RCC 7860 (cell line): ENCODE results near the gene LTO1.
A peak's percentile ranks its signal among the peaks of the same experiment; 100 is the strongest.

ENCODE experiments used
- DNase-seq: peaks from one replicate; pipeline ENCODE4 v3.0.0-alpha.2; 2015; ENCODE audit warnings: low spot score
- FAIRE-seq: peaks from 2 replicates; lab custom pipeline; 2012; peaks lifted over from hg19 to GRCh38; lab: Jason Lieb, UNC

LTO1 gene

DNA sequence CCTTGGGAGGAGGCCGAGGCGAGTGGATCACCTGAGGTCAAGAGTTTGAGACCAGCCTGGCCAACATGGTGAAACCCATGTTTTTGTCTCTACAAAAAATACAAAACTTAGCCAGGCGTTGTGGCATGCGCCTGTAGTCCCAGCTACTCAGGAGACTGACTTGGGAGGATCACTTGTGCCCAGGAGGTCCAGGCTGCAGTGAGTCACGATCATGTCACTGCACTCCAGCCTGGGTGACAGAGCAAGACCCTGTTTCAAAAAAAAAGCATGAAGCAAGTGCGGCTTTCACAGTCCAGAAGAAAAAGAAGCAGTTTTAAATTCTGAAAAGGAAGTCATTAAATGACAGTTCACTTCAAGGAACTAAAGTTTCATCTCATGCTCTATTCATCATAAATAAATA is 7.1 kb upstream of the LTO1 start:
- peak; percentile 68 for DNase-seq
- peak; percentile 74 for FAIRE-seq

GRCh38 chr11:69680688-69681087 is 5.5 kb upstream of the LTO1 start:
- no peak for FAIRE-seq
- DNase-seq: no peak

GRCh38 chr11:69677749-69678148 is 2.6 kb upstream of the LTO1 start:
- no peak for FAIRE-seq
- DNase-seq: no peak

DNA sequence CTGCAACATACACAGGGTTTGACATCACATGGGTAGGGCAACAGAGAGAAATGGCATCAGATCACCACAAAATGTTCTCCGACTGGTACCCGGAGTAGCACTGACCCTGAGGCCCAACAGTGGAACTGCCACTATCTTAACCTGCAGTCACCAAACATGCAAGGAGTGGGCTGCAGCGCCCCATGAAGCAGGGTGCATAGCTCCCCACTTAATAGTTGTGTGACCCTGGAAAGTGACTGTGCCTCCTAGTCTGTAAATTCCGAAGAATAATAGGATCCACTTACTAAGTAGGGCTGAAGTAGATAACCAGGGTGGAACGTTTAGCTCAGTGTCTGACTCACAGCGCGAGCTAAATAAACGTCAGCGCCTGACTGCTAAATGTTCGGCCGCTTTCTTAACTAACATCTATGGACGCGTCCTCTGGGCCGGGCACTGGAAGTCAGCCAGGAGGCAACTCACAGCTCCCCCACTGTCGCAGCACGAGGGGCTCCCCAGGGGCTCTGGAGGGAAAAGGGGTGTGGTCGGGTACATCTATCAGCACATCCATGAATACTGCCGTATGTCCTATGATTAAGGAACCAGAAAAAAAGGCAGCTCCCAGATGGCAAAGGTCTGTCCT is 777 bp downstream of the LTO1 start:
- DNase-seq (peak; percentile 15), FAIRE-seq (no peak)

DNA sequence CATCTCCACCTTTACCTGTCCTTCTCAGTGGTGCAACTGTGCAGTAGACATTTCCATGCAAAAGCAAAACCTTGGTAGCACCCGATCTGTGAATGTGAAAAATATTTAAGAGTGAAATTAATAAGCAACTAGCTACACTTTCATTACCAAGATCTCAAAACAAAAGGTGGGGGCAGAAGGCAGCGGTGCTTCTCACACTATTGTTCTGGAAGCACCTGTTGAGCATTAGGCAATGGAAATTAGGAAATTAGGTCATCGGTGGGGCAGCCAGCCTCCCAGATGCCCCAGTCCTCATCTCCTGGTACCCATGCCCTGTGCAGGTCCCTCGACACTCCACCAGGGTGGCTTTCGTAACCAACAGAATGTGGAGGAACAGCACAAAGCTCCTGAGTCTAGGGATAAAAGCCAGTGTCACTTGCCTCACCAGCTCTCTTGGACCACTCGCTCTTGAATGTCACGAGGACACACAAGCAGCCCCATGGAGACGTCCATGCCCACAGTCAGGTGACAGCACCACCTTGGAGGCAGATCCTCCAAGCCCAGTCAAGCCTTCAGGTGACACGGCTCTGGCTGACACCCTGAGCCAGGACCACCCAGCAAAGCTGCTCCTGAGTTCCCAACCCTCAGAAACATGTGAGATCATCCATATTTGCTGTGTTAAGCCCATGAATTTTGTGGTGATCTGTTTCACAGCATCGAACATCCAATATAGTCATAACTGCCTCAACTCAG is 3.3 kb downstream of the LTO1 start:
- FAIRE-seq: no peak

DNA sequence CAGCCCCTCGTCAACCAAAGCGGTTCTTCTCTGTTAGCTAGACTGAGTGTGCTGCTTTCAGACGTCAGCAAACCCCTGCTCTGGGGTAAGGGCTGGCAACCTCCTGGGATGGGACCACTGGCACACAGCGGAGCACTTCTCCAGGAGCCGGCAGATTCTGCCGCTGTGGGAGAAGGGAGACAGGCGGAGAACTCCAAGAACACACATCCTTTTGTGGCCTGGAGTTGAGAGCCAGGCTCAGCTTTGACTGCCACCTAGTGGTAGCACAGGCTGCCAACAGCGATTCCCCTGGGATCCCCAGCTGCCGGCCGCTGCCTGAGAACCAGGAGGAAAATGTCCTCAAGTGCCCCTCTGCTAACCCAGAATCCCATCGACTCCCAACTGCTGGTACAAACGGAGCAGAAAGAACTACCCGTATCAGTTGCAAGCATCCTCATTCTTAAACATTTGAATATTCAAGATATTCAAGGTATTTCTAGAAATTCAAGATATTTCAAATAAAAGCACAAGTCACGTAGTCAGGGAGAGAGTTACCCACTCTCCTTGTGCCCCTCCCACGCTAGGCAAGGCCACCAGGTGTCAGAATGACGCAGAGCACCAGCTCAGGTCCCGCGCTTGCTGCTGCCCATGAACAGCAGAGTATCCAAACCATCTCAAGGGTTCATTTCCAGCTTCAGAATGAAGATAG is 4.9 kb downstream of the LTO1 start:
- DNase-seq (peak; percentile 53), FAIRE-seq (no peak)

More for the DNA sequence above, 3.3 kb downstream of the LTO1 start:
- no peak for DNase-seq

DNA sequence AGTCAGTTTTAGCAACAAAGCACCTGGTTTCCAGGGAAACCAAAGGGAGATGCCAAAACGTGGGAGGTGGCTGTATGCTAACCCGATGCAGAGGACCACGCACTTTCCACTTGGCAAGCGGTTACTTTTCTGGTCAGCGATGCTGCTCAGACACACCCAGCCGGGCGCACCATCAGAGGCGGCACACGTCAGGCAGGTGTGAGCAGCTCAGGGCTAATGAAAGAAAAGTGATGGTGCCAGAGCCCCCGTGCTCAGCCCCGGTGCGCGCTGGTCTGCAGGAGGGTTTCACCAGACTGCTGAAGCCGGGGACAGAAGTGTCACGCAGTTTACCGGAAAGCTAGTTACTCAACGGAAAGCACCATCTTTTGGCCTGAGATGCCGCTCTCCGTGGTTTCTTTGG is 5.7 kb downstream of the LTO1 start:
- DNase-seq (no peak), FAIRE-seq (no peak)

- DNase-seq (no peak), FAIRE-seq (no peak)
Observed at GRCh38 chr11:69667619-69668604, 7.2 kb downstream of the LTO1 start.

GRCh38 chr11:69666752-69667536 is 8.2 kb downstream of the LTO1 start:
- FAIRE-seq (no peak), DNase-seq (no peak)

DNA sequence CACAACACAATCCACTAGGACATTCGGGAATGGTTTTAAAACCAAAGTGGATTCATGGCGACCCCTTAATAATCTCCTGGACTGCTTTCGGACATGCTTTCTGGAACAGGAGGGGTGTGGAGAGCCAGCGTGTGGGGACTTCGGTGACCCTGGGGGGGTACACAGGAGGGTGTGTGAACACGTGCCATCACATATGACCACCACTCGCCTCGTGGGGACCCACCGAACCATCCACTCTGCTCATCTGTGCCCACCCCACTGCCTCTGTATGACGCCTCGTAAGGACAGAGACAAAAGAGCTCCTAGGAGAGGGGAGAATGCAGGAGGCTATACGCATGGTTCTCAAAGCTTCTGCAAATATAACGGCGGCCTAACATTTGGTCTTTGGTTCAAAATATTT is 8.9 kb downstream of the LTO1 start:
- FAIRE-seq (no peak), DNase-seq (no peak)

DNA sequence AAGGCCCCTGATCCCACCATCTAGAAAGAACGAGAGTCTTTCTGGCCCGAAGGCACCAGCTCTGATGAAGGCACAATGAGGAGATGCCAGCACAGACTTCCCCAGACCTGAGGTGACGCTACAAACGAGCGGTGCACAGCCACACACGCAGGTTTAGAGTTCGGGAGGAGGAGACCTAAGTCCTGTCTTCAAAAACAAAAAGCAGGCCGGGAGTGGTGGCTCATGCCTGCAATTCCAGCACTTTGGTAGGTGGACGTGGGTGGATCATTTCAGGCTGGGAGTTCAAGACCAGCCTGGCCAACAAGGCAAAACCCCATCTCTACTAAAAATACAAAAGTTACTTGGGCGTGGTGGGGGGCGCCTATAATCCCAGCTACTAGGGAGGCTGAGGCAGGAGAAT is 9.5 kb downstream of the LTO1 start:
- FAIRE-seq (no peak), DNase-seq (no peak)

GRCh38 chr11:69664901-69665300 is 10.3 kb downstream of the LTO1 start:
- FAIRE-seq (no peak), DNase-seq (no peak)

GRCh38 chr11:69664103-69664775 is 10.9 kb downstream of the LTO1 start:
- DNase-seq (no peak), FAIRE-seq (no peak)

DNA sequence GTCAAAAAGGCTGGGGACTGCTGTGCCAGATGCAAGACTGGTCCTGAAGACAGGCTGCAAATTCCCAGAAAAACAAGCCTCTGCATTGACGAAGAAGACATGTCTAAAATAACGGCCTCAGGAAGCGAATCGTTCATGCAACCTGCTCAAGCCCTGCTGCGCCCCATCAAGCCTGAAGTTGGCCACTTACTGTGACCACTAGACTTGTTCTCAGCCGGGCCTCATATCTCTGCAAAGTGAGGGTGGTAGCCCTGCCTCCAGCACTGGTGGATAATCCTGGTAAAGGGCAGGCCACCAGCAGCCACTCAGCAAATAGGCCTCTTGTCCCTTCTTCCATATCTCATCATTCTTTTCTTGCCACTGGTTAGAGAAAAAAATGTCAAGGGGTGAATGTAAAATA is 11.8 kb downstream of the LTO1 start:
- FAIRE-seq (no peak), DNase-seq (no peak)

- DNase-seq (no peak), FAIRE-seq (no peak)
Observed at GRCh38 chr11:69662806-69663205, 12.3 kb downstream of the LTO1 start.

GRCh38 chr11:69662021-69662698 is 13.0 kb downstream of the LTO1 start:
- no peak for FAIRE-seq
- DNase-seq: no peak

DNA sequence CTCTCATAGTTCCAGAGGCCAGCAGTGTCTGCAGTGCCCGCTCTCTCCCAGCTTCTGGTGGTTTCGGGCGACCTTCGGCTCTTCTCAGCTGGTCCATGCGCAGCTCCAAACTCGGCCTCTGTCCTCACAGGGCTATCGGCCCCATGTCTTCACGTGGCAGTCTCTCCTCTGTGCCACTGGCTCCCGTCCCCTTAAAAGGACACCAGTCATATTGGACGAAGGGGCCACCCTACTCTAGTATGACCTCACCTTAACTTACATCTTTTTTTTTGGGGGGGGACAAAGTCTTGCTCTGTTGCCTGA is 13.8 kb downstream of the LTO1 start:
- FAIRE-seq: no peak
- no peak for DNase-seq

DNA sequence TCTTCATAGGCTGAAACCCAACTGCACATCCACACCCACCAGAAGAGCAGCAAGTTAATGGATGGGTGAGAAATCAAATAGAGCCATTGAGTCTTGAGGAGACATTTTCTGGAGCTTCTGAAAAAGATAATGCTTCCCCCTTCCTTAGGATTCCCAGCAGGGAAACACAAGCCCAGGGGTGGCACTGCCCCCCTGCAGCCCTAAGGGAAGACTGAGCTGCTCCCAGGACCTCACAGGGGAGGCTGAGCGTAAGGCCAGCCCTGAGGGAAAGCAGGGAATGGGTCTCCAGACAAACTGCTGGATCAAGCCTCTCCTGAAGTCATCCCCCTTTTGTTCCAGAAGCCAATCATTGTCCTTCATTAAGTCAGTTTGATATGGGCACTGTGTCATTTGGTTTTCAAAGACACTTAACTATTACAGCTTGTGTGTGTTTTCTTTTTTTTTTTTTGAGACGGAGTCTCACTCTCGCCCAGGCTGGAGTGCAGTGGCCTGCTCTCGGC is 15.1 kb downstream of the LTO1 start:
- no peak for DNase-seq
- FAIRE-seq: no peak

- FAIRE-seq (no peak), DNase-seq (no peak)
Observed at GRCh38 chr11:69659591-69659990, 15.6 kb downstream of the LTO1 start.
